A549 (cell line): ENCODE measurements around the gene ARL4D. TPM values are rescaled to one million over a fixed set of nuclear protein-coding genes. Genes with fewer than 3 reads are reported as not detected.

ENCODE experiments used
- ATAC-seq, 2 experiments: fragments of 200-7000 bp in 1 of 2; fragments of >200 bp in 1 of 2; cut with Nextera tagmentation in 1 of 2; cut with Tn5 transposase in 1 of 2; 3 replicates each; pipeline versions ENCODE4 v1.8.0 to v1.9.1; 2018 to 2020; ENCODE audit warnings: mild to moderate bottlenecking in 1 of 2, moderate library complexity in 1 of 2
- CTCF ChIA-PET: fragments of 300-600 bp; sonication (Branson Sonifier 250); formaldehyde crosslinking; extraction: SDS; loops from one replicate; lab custom pipeline; 2021; ENCODE audit warnings: antibody characterized with exemption, inconsistent platforms; lab: Yijun Ruan, JAX
- POLR2A ChIA-PET: fragments of 350-600 bp; formaldehyde crosslinking; extraction: SDS; loops from one replicate; lab custom pipeline; 2021; ENCODE audit warnings: antibody characterized with exemption, inconsistent platforms; lab: Yijun Ruan, JAX
- DNase-seq, 2 experiments: peaks; one replicate each; pipeline versions ENCODE4 v3.0.0 to v3.0.0-alpha.2; 2011 to 2016; ENCODE audit warnings: low read depth in 1 of 2, low spot score in 1 of 2
- FAIRE-seq: peaks from 2 replicates; lab custom pipeline; 2011; peaks lifted over from hg19 to GRCh38; lab: Jason Lieb, UNC
- H3K27ac ChIP-seq, 2 experiments: fragments of >200 bp; sonication (Bioruptor Twin); formaldehyde crosslinking; 3 replicates each; pipeline ENCODE4 v1.5.1; 2016 to 2017
- H3K4me1 ChIP-seq: fragments of >200 bp; sonication (Bioruptor Twin); formaldehyde crosslinking; 3 replicates; pipeline ENCODE4 v1.6.1; 2016
- H3K4me2 ChIP-seq: fragments of >200 bp; sonication (Bioruptor Twin); formaldehyde crosslinking; 3 replicates; pipeline ENCODE4 v1.6.1; 2016
- H3K4me3 ChIP-seq: fragments of >200 bp; sonication (Bioruptor Twin); formaldehyde crosslinking; 3 replicates; pipeline ENCODE4 v1.5.1; 2016
- H3K9me3 ChIP-seq: fragments of >200 bp; sonication (Bioruptor Twin); formaldehyde crosslinking; 3 replicates; pipeline ENCODE4 v1.6.1; 2016
- EHF ChIP-seq: fragments of 250-450 bp; sonication (Bioruptor Pico); IDR thresholded peaks from 2 replicates; pipeline ENCODE4 v1.5.0; 2020; ENCODE audit warnings: mild to moderate bottlenecking
- ESRRA ChIP-seq: fragments of 150-350 bp; IDR thresholded peaks from 2 replicates; pipeline ENCODE4 v1.6.1; 2014; ENCODE audit warnings: mild to moderate bottlenecking, low read length, borderline replicate concordance
- FOSL2 ChIP-seq, 2 experiments: fragments of 450-650 bp in 1 of 2; fragments of >200 bp in 1 of 2; sonication (Bioruptor Twin) in 1 of 2; formaldehyde crosslinking; IDR thresholded peaks; 2 replicates each; pipeline versions ENCODE4 v1.5.0 to v1.6.1; 2016 to 2020; ENCODE audit warnings: mild to moderate bottlenecking in 1 of 2, moderate library complexity in 1 of 2
- FOXS1 ChIP-seq: fragments of 250-450 bp; sonication (Bioruptor Pico); IDR thresholded peaks from 2 replicates; pipeline ENCODE4 v1.5.0; 2020; ENCODE audit warnings: mild to moderate bottlenecking, moderate library complexity
- HOXA7 ChIP-seq: fragments of 250-450 bp; sonication (Bioruptor Pico); IDR thresholded peaks from 2 replicates; pipeline ENCODE4 v1.5.0; 2020; ENCODE audit warnings: mild to moderate bottlenecking, moderate library complexity
- JUNB ChIP-seq: fragments of >200 bp; sonication (Bioruptor Twin); formaldehyde crosslinking; IDR thresholded peaks from 2 replicates; pipeline ENCODE4 v1.6.1; 2016
- MAFK ChIP-seq: fragments of 450-650 bp; IDR thresholded peaks from 2 replicates; pipeline ENCODE4 v1.6.1; 2014; ENCODE audit not compliant: partially characterized antibody
- NPAS2 ChIP-seq: fragments of 250-450 bp; sonication (Bioruptor Pico); IDR thresholded peaks from 2 replicates; pipeline ENCODE4 v1.8.0; 2022; ENCODE audit warnings: mild to moderate bottlenecking, moderate library complexity, borderline replicate concordance
- POLR2A ChIP-seq: IDR thresholded peaks from 2 replicates; pipeline ENCODE4 v1.6.1; 2012; ENCODE audit warnings: mild to moderate bottlenecking, low read length
- ZSCAN20 ChIP-seq: fragments of 250-450 bp; sonication (Bioruptor Pico); IDR thresholded peaks from 2 replicates; pipeline ENCODE4 v1.8.0; 2022; ENCODE audit warnings: mild to moderate bottlenecking, moderate library complexity
- WGBS: methylation state at CpG from one replicate; pipeline ENCODE4 v1.1.6; 2017; ENCODE audit errors: missing lambda C conversion rate; 5-methylcytosine and 5-hydroxymethylcytosine counted together
- polyA plus RNA-seq, 4 experiments: library from polyadenylated mRNA; depleted of rRNA in 3 of 4; stranded (reverse); fragments of >200 nt; fragmentation: RNase III in 1 of 4; extraction: RNeasy Plus Mini Kit Qiagen cat#74134 plus additional on column Dnase treatment in 1 of 4; gene quantifications; 2 replicates in 3 of 4; 3 replicates in 1 of 4; pipeline ENCODE4 v1.2.3, GENCODE V29; 2011 to 2017
- TF ChIP-seq, protein P1 (sequence below): fragments of 250-450 bp; sonication (Bioruptor Pico); IDR thresholded peaks from 2 replicates; pipeline ENCODE4 v1.5.0; 2021; ENCODE audit warnings: mild to moderate bottlenecking, moderate library complexity, borderline replicate concordance
- TF ChIP-seq, protein P2 (sequence below): fragments of >200 bp; sonication (Bioruptor Twin); formaldehyde crosslinking; IDR thresholded peaks from 3 replicates; pipeline ENCODE4 v1.6.1; 2016

ARL4D gene
- polyA plus RNA-seq, 2 of the 4 experiments (the other 2 are of a cell fraction), result 11.7 to 21.0 TPM

DNA sequence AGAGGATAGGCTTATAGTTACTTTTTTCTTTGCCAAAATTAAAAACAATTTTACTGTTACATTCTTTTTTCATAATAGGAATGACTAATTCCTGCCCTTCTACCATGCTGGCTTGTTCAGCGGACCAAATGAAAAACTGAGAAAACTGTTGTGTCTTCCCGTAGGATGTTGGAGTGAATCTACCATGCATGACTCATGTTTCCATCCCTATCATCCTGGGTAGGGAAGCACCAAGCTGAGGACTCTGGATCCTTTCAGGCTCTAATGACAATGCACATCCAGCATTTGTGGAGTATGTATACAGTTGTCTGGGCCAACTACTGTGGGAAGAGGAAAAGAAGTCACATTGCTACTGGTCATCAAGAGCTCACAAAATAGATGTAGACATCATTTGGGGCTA lies 43.9 kb downstream of the ARL4D start:
- DNase-seq (peak in 1 of 2 experiments; percentile 61), FAIRE-seq (no peak), ATAC-seq (peak; percentile 74 to 77; a peak in 5 of 6 replicates)
- Histone ChIP-seq H3K27ac (peak overlapping the region; percentile 56 to 59; a peak in 5 of 6 replicates), H3K4me2 (peak overlapping the region; percentile 6; the same call in 1 of the 3 replicates), H3K4me3 (no peak overlapping the region), H3K9me3 (0 out of 3 replicates have a peak, but pooled peaks cover 2% of the 10 kb centered on the region), H3K4me1 (peaks cover 36% of the 10 kb centered on the region)
- TF ChIP-seq MAFK (peak; percentile 15), JUNB (0 out of 2 replicates have a peak, but pooled peaks have one; percentile 40), FOSL2 (IDR thresholded peaks at IDR 0.05) (0 out of 2 replicates have a peak, but pooled peaks have one; percentile 59), FOSL2 (CRISPR knock-in tag; IDR thresholded peaks at IDR 0.05) (peak; percentile 77), FOXS1 (no peak)
- ChIA-PET POLR2A (interaction anchor here (1.0 to 2.8 kb wide), 2 partner anchors 41 to 44 kb away, joined by 4 to 11 read pairs; partner anchors contain the start of genes ARL4D and DHX8), CTCF (interaction anchor here (0.9 to 4.9 kb wide), 5 partner anchors 15 to 49 kb away, joined by 4 to 29 read pairs (median 6); partner anchors contain the start of gene DHX8)
- WGBS, result 9% methylated on average over 2 of the region's 2 CpGs

DNA sequence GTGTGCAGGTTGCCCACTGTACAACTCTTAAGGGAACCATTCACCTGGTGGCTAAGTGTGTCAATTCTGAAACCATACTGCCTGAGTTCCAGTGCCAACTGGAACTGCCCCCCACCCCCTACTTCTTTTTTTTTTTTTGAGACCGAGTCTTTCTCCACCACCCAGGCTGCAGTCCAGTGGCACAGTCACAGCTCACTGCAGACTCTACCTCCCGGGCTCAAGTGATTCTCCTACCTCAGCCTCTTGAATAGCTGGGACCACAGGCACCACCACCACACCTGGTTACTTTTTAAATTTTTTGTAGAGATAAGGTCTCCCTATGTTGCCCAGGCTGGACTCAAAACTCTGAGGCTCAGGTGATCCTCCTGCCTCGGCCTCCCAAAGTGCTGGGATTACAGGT lies 44.6 kb downstream of the ARL4D start:
- no peak; a peak in 1 of 6 replicates for ATAC-seq
- no peak for FAIRE-seq
- 0 out of 3 replicates have a peak, but pooled peaks cover 2% of the 10 kb centered on the region for H3K9me3 ChIP-seq
- peaks cover 36% of the 10 kb centered on the region for H3K4me1 ChIP-seq
- H3K4me3 ChIP-seq, result no peak overlapping the region
- peak overlapping the region; percentile 6; the same call in 2 of the 3 replicates for H3K4me2 ChIP-seq
- ChIA-PET POLR2A (interaction anchor here (1.0 to 2.8 kb wide), 2 partner anchors 40 to 44 kb away, joined by 4 to 11 read pairs; partner anchors contain the start of genes ARL4D and DHX8), CTCF (interaction anchor here (0.6 to 4.9 kb wide), 8 partner anchors 9 to 230 kb away, joined by 3 to 29 read pairs (median 4); partner anchors contain the start of gene DHX8)
- TF ChIP-seq ZSCAN20 (CRISPR knock-in tag) (no peak), EHF (CRISPR knock-in tag) (no peak), HOXA7 (CRISPR knock-in tag) (no peak), POLR2A (no peak), NPAS2 (CRISPR knock-in tag) (no peak), ESRRA (no peak)
- TF ChIP-seq, protein P1, sequence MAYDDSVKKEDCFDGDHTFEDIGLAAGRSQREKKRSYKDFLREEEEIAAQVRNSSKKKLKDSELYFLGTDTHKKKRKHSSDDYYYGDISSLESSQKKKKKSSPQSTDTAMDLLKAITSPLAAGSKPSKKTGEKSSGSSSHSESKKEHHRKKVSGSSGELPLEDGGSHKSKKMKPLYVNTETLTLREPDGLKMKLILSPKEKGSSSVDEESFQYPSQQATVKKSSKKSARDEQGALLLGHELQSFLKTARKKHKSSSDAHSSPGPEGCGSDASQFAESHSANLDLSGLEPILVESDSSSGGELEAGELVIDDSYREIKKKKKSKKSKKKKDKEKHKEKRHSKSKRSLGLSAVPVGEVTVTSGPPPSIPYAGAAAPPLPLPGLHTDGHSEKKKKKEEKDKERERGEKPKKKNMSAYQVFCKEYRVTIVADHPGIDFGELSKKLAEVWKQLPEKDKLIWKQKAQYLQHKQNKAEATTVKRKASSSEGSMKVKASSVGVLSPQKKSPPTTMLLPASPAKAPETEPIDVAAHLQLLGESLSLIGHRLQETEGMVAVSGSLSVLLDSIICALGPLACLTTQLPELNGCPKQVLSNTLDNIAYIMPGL (CRISPR knock-in tag), result no peak
- 76% methylated on average over 3 of the region's 3 CpGs for WGBS
- peak overlapping the region; percentile 56 to 59 for H3K27ac ChIP-seq
- no peak for DNase-seq

DNA sequence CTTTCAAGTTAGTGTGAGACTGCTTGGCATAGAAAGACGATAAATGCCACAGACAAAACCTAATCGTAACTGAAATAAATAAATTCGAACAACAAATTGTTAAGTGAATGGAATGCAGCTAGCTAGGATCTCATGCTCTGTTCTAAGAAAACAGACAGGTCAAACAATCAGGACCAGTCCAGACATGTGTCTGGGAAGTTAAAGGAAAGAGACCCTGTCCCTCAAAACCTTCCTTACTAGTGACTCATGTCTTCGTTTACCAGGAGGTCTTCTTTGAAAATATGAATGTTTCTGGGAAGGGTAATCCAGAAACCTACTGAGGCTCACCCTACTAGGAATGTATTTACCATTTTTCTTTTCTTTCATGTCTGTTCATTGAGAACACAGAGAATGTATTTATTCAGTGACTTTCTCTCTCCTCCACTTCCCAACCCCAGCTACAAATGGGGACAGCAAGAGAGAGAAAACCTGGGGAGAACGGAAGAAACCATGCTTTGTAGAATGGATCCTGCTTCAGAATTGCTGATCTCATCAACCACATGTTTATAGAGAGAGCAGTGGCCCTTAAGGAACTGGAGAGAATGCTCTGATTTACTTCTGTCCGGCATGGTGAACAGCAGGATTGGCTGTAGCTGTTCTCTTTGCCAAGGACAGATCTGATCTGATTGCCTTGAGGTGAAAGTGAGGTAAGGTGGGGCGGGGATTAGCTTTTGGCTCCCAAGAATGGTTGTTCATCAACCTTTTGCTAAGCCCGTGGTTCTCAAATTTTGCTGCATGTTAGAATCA lies 45.6 kb downstream of the ARL4D start:
- 0 out of 3 replicates have a peak, but pooled peaks cover 2% of the 10 kb centered on the region for H3K9me3 ChIP-seq
- POLR2A ChIA-PET, result interaction anchor here (2.8 kb wide), 1 partner anchor 45 kb away, joined by 11 read pairs; the partner anchor contains the start of gene ARL4D
- WGBS, result 64% methylated on average over 8 of the region's 8 CpGs
- DNase-seq, result no peak
- TF ChIP-seq, protein P2, sequence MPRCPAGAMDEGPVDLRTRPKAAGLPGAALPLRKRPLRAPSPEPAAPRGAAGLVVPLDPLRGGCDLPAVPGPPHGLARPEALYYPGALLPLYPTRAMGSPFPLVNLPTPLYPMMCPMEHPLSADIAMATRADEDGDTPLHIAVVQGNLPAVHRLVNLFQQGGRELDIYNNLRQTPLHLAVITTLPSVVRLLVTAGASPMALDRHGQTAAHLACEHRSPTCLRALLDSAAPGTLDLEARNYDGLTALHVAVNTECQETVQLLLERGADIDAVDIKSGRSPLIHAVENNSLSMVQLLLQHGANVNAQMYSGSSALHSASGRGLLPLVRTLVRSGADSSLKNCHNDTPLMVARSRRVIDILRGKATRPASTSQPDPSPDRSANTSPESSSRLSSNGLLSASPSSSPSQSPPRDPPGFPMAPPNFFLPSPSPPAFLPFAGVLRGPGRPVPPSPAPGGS, result no peak
- peak; percentile 62 for TF ChIP-seq MAFK
- TF ChIP-seq, all 56 proteins: peak for 1
- peak overlapping the region; percentile 47 for H3K4me2 ChIP-seq
- peaks cover 40% of the 10 kb centered on the region for H3K4me1 ChIP-seq
- FAIRE-seq (peak; percentile 72), ATAC-seq (no peak; a peak in 1 of 6 replicates)
- no peak overlapping the region for H3K4me3 ChIP-seq
- CTCF ChIA-PET, result interaction anchor here (0.8 to 4.9 kb wide), 6 partner anchors 18 to 50 kb away, joined by 3 to 29 read pairs (median 5); partner anchors contain the start of gene DHX8
- H3K27ac ChIP-seq, result peak overlapping the region; percentile 56 to 62
